GM12872 (cell line): ENCODE data around the gene EFCAB12.

Experiments used
- TF ChIP-seq, protein P1 (sequence below): IDR thresholded peaks from 3 replicates; pipeline ENCODE4 v1.5.1; 2011; ENCODE audit warnings: low read depth, mild to moderate bottlenecking, low read length, moderate library complexity; ENCODE audit not compliant: insufficient read depth

EFCAB12 gene

DNA sequence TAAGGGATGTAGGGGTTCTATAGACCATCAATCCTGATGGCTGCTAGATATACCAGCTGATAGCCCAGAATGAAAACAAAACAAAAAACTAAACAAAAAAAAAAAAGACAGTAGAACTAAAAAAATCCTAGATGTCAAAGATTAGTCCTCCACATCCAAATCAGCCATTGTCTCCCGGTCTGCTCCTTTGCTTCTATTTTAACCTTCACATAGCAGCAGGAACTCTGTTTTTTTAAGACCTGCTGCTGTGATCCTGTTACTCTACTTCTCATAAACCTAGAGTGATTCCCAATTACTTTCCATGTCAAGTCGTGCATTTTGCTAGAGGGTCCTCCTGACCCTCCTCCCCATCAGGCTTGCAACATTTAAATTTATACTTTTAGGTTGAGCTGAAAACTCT is 14.1 kb upstream of the EFCAB12 start:
- TF ChIP-seq, protein P1, sequence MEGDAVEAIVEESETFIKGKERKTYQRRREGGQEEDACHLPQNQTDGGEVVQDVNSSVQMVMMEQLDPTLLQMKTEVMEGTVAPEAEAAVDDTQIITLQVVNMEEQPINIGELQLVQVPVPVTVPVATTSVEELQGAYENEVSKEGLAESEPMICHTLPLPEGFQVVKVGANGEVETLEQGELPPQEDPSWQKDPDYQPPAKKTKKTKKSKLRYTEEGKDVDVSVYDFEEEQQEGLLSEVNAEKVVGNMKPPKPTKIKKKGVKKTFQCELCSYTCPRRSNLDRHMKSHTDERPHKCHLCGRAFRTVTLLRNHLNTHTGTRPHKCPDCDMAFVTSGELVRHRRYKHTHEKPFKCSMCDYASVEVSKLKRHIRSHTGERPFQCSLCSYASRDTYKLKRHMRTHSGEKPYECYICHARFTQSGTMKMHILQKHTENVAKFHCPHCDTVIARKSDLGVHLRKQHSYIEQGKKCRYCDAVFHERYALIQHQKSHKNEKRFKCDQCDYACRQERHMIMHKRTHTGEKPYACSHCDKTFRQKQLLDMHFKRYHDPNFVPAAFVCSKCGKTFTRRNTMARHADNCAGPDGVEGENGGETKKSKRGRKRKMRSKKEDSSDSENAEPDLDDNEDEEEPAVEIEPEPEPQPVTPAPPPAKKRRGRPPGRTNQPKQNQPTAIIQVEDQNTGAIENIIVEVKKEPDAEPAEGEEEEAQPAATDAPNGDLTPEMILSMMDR = no peak

DNA sequence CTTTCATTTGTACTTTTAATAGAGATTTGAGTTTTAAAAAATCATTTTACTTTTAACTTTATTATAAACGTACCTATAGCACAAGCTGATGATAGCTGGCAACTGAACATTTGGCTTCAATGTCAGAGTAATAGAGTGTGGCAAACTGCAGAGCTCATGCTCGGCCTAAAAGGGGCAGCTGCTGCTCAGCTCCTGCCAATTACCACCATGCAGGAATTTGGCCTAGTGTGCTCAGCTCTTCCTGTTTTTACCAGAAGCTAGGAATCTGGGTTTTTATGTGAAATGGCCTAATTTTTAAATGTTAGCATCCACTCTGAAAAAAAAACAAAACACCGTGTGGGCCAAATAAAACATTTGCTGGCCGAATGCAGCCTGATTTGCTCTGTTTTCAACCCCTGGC is 13.3 kb upstream of the EFCAB12 start:
- TF ChIP-seq, protein P1 = no peak

DNA sequence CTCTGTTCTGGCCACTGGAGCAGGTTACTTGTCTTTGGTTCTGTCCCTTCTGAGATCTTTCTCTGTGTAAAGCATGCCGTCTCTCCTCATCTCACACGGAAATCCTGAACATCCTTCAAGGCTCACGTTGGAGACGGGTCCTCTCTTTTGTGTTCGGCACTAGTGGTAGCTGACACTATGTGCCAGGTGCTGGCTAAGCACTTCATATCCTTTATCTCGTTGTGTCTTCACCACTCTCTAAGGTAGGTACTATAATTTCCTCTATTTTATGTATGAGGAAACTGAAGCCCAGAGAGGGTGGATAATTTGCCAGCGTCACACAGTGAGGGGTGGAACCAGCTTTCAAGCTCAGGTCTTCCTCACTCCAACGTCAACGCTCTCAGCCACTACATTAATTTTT is 12.8 kb upstream of the EFCAB12 start:
- TF ChIP-seq, protein P1 = no peak

DNA sequence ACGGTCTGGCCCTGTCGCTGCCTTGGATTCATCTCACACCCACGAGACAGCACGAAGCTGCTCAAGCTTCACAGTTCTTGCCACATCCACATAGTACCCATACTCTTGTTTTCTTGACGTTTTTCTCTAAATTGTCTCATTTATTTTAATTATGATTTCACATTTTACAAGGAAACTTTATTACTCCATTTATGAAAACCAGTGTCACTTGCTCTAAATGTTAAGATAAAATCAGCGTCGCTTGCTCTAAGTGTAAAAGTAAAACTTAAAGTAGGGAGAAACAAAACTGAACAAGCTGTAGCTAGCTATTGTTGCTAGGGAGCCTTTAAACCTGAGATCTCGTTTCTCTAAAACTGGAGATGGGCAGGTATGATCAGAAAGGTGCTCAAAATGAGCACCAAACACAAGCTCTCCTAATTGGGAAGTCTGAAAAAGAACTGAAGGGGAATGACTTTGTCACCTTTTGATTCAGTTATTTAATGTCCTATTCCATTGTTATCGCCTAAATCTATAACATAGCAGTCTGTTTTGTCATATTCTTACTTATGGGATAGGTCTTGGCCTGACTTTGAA is 12.3 kb upstream of the EFCAB12 start:
- TF ChIP-seq, protein P1 = no peak

DNA sequence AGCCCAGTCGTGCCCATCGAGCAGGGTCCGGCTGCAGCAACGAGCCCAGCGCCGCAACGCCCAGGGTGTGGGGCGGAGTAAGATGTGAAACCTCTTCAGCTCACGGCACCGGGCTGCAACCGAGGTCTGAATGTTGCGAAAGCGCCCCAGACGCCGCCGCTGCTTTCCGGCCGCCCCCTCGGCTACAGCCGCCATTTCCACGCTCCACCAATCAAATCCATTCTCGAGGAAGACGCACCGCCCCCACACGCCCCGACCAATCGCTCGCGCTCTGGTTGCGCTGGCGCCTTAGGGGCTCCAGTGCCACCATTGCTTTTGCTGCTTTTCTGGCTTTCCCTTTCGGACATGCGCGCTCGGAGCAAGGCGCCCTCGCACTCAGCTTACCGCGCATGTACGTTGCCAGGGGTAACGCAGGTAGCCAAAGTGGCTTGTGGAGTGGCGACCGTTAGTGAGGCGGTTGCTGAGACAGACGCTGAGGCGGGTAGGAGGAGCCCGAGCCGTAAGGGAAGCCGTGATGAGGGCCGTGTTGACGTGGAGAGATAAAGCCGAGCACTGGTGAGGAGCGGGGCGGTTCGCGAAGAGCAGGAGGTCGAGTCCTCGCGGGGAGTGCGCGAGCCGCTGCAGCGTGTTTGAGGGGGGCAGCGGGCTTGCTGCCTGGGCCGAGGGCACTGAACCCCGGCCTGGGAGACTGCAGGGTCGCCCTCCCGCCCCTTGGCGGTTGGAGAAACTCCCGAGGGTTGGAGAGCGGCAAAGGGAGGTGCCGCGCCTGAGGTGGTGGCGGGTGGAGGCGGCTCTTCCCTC is 11.6 kb upstream of the EFCAB12 start, which contains the start of the genes IFT122 and MBD4:
IFT122 (plus strand) TSS at position 408 of the 801 bp plus-strand sequence; CDS start at position 515, 107 bp downstream.
MBD4 (minus strand) TSS at position 132 of the 801 bp plus-strand sequence; CDS start at position 17, 115 bp downstream.
- TF ChIP-seq, protein P1 = no peak

DNA sequence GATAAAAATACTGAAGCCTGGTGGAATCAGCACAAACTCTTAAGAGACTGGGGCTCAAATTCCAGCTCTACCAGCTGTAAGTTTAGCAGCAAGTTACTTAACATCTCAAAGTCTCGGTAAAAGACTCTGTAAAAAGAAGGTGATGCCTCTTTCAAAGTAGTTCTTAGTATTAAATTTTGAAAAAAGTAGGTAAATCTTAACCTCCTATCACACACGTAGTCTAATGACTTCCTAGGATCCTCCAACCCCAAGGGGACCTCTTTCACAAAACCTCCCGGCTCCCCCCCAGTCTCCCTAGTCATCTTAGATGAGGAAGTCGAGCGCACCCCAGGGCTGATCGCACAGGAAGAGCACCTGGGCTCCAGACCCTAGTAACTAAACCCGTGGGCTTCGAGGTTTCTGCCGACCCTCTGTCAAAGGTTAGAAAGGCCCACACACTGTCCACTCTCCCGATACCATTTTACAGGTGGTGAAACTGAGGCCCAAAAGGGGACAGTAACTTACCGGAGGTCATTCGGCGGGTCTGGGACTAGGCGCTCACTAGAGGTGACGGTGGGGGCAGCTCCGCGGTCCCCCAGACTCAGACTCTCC is 10.9 kb upstream of the EFCAB12 start:
- TF ChIP-seq, protein P1 = no peak

DNA sequence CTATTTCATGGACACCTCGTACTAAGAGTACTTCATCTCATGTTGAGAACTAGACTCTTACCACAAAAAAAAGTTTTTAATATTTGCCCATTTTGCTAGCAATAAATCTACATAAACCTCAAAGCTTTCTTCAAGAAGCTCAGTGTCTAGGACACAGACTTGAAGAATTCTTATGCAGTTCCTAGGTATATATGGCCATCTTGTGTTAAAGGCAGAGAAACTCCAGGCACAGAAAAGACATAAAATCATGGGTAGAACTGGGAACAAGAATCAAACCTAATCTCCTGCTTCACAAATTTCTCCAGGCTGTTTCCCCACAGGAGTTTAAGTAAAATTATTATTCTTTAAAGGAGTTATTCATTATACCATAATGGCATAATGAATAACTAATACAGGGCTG is 6.9 kb upstream of the EFCAB12 start:
- TF ChIP-seq, protein P1 = no peak
